Measurements from ENCODE around the gene KRT222. TPM values are rescaled to one million over a fixed set of nuclear protein-coding genes. Genes with fewer than 3 reads are reported as not detected.
A peak's percentile ranks its signal among the peaks of the same experiment; 100 is the strongest.

The KRT222 gene
- total and polyA plus RNA-seq, 2 donors: 0.65 to 1.1 TPM

- H3K36me3 ChIP-seq (ENCODE audit: insufficient read depth): no peaks in the 10 kb centered on the region
- no peaks in the 10 kb centered on the region for H3K4me1 ChIP-seq (ENCODE audit: insufficient read depth)
- no peak overlapping the region for H3K4me3 ChIP-seq (ENCODE audit: low read depth, low read length)
- H3K27ac ChIP-seq (ENCODE audit: low read depth): no peak overlapping the region
- no peak for DNase-seq (ENCODE audit: extremely low spot score)
- WGBS: 43% methylated on average over 11 of the region's 11 CpGs
These were observed 47.2 kb downstream of the KRT222 start for GRCh38 chr17:40617678-40618240.

GRCh38 chr17:40616592-40616991 is 48.4 kb downstream of the KRT222 start:
- Histone ChIP-seq H3K4me3 (ENCODE audit: low read depth, low read length) (no peak overlapping the region), H3K4me1 (ENCODE audit: insufficient read depth) (no peaks in the 10 kb centered on the region), H3K27ac (ENCODE audit: low read depth) (no peak overlapping the region), H3K36me3 (ENCODE audit: insufficient read depth) (no peaks in the 10 kb centered on the region)
- WGBS: 64% methylated on average over 3 of the region's 3 CpGs
- no peak for DNase-seq (ENCODE audit: extremely low spot score)

GRCh38 chr17:40615841-40616476 is 49.0 kb downstream of the KRT222 start:
- WGBS: 80% methylated on average over 10 of the region's 10 CpGs
- DNase-seq (ENCODE audit: extremely low spot score): no peak
- H3K36me3 ChIP-seq (ENCODE audit: insufficient read depth): no peaks in the 10 kb centered on the region
- H3K4me1 ChIP-seq (ENCODE audit: insufficient read depth): no peaks in the 10 kb centered on the region
- no peak overlapping the region for H3K27ac ChIP-seq (ENCODE audit: low read depth)
- no peak overlapping the region for H3K4me3 ChIP-seq (ENCODE audit: low read depth, low read length)

- no peaks in the 10 kb centered on the region for H3K36me3 ChIP-seq (ENCODE audit: insufficient read depth)
- no peak for DNase-seq (ENCODE audit: extremely low spot score)
- no peak overlapping the region for H3K4me3 ChIP-seq (ENCODE audit: low read depth, low read length)
- H3K27ac ChIP-seq (ENCODE audit: low read depth): no peak overlapping the region
- no peaks in the 10 kb centered on the region for H3K4me1 ChIP-seq (ENCODE audit: insufficient read depth)
- WGBS: 68% methylated on average over 7 of the region's 7 CpGs
These were observed 49.7 kb downstream of the KRT222 start for GRCh38 chr17:40615068-40615840.

GRCh38 chr17:40614431-40615067 is 50.4 kb downstream of the KRT222 start:
- no peak overlapping the region for H3K27ac ChIP-seq (ENCODE audit: low read depth)
- DNase-seq (ENCODE audit: extremely low spot score): no peak
- H3K36me3 ChIP-seq (ENCODE audit: insufficient read depth): no peaks in the 10 kb centered on the region
- 84% methylated on average over 13 of the region's 13 CpGs for WGBS
- H3K4me3 ChIP-seq (ENCODE audit: low read depth, low read length): no peak overlapping the region
- no peaks in the 10 kb centered on the region for H3K4me1 ChIP-seq (ENCODE audit: insufficient read depth)

GRCh38 chr17:40613467-40614154 is 51.4 kb downstream of the KRT222 start:
- H3K27ac ChIP-seq (ENCODE audit: low read depth): no peak overlapping the region
- 85% methylated on average over 5 of the region's 5 CpGs for WGBS
- no peak for DNase-seq (ENCODE audit: extremely low spot score)
- H3K4me1 ChIP-seq (ENCODE audit: insufficient read depth): no peaks in the 10 kb centered on the region
- H3K4me3 ChIP-seq (ENCODE audit: low read depth, low read length): no peak overlapping the region
- no peaks in the 10 kb centered on the region for H3K36me3 ChIP-seq (ENCODE audit: insufficient read depth)

GRCh38 chr17:40612599-40613244 is 52.3 kb downstream of the KRT222 start:
- 75% methylated on average over 11 of the region's 11 CpGs for WGBS
- DNase-seq (ENCODE audit: extremely low spot score): no peak
- no peak overlapping the region for H3K27ac ChIP-seq (ENCODE audit: low read depth)
- no peak overlapping the region for H3K4me3 ChIP-seq (ENCODE audit: low read depth, low read length)
- no peaks in the 10 kb centered on the region for H3K4me1 ChIP-seq (ENCODE audit: insufficient read depth)
- no peaks in the 10 kb centered on the region for H3K36me3 ChIP-seq (ENCODE audit: insufficient read depth)

GRCh38 chr17:40611840-40612474 is 53.0 kb downstream of the KRT222 start:
- no peaks in the 10 kb centered on the region for H3K4me1 ChIP-seq (ENCODE audit: insufficient read depth)
- DNase-seq (ENCODE audit: extremely low spot score): no peak
- 74% methylated on average over 7 of the region's 7 CpGs for WGBS

GRCh38 chr17:40610359-40610758 is 54.6 kb downstream of the KRT222 start:
- Histone ChIP-seq H3K4me3 (ENCODE audit: low read depth, low read length) (no peak overlapping the region), H3K4me1 (ENCODE audit: insufficient read depth) (no peaks in the 10 kb centered on the region), H3K36me3 (ENCODE audit: insufficient read depth) (no peaks in the 10 kb centered on the region), H3K27ac (ENCODE audit: low read depth) (no peak overlapping the region)
- WGBS: 70% methylated on average over 2 of the region's 2 CpGs
- DNase-seq (ENCODE audit: extremely low spot score): no peak

More at GRCh38 chr17:40611840-40612474, 53.0 kb downstream of the KRT222 start:
- H3K36me3 ChIP-seq (ENCODE audit: insufficient read depth): no peaks in the 10 kb centered on the region
- no peak overlapping the region for H3K4me3 ChIP-seq (ENCODE audit: low read depth, low read length)
- H3K27ac ChIP-seq (ENCODE audit: low read depth): no peak overlapping the region

- no peak for DNase-seq (ENCODE audit: extremely low spot score)
- Histone ChIP-seq H3K4me1 (ENCODE audit: insufficient read depth) (no peaks in the 10 kb centered on the region), H3K36me3 (ENCODE audit: insufficient read depth) (no peaks in the 10 kb centered on the region), H3K27ac (ENCODE audit: low read depth) (no peak overlapping the region), H3K4me3 (ENCODE audit: low read depth, low read length) (no peak overlapping the region)
- 78% methylated on average over 6 of the region's 6 CpGs for WGBS
These were observed 56.9 kb downstream of the KRT222 start for GRCh38 chr17:40608061-40608581.

- H3K4me3 ChIP-seq (ENCODE audit: low read depth, low read length): no peak overlapping the region
- DNase-seq (ENCODE audit: extremely low spot score): no peak
- no peak overlapping the region for H3K27ac ChIP-seq (ENCODE audit: low read depth)
- no peaks in the 10 kb centered on the region for H3K36me3 ChIP-seq (ENCODE audit: insufficient read depth)
- H3K4me1 ChIP-seq (ENCODE audit: insufficient read depth): no peaks in the 10 kb centered on the region
- WGBS: 77% methylated on average over 5 of the region's 5 CpGs
These were observed 57.3 kb downstream of the KRT222 start for GRCh38 chr17:40607641-40608040.

- 58% methylated on average over 10 of the region's 10 CpGs for WGBS
- Histone ChIP-seq H3K27ac (ENCODE audit: low read depth) (peak overlapping the region; percentile 71), H3K4me3 (ENCODE audit: low read depth, low read length) (no peak overlapping the region), H3K36me3 (ENCODE audit: insufficient read depth) (no peaks in the 10 kb centered on the region), H3K4me1 (ENCODE audit: insufficient read depth) (no peaks in the 10 kb centered on the region)
- no peak for DNase-seq (ENCODE audit: extremely low spot score)
These were observed 58.2 kb downstream of the KRT222 start for GRCh38 chr17:40606548-40607353.
